ENCODE data around the gene C1orf56.

Gene C1orf56

GRCh38 chr1:151061704-151062103 lies 14.2 kb downstream of the C1orf56 start:
- H3K36me3 ChIP-seq (ENCODE audit: insufficient read depth, insufficient read length, low read length): peaks cover 44% of the 10 kb centered on the region
- H3K4me3 ChIP-seq (ENCODE audit: insufficient read length, low read depth): peak overlapping the region; percentile 90
- no peak for DNase-seq (ENCODE audit: low read depth, low spot score)
- TF ChIP-seq YY1 (IDR thresholded peaks at IDR 0.05; ENCODE audit: insufficient read depth, insufficient read length) (no peak), SUZ12 (IDR thresholded peaks at IDR 0.05; ENCODE audit: extremely low read depth, insufficient read depth, insufficient read length) (no peak), ZNF274 (IDR thresholded peaks at IDR 0.05; ENCODE audit: low read depth, low read length) (no peak)
- H3K4me1 ChIP-seq (ENCODE audit: insufficient read depth, insufficient read length): peaks cover 9% of the 10 kb centered on the region
- H3K9ac ChIP-seq (ENCODE audit: insufficient read length, low read depth): peak overlapping the region; percentile 39
- no peaks in the 10 kb centered on the region for H3K27me3 ChIP-seq (ENCODE audit: insufficient read depth, insufficient read length)
- H3K9me3 ChIP-seq (ENCODE audit: insufficient read depth, low read length): no peaks in the 10 kb centered on the region

DNA sequence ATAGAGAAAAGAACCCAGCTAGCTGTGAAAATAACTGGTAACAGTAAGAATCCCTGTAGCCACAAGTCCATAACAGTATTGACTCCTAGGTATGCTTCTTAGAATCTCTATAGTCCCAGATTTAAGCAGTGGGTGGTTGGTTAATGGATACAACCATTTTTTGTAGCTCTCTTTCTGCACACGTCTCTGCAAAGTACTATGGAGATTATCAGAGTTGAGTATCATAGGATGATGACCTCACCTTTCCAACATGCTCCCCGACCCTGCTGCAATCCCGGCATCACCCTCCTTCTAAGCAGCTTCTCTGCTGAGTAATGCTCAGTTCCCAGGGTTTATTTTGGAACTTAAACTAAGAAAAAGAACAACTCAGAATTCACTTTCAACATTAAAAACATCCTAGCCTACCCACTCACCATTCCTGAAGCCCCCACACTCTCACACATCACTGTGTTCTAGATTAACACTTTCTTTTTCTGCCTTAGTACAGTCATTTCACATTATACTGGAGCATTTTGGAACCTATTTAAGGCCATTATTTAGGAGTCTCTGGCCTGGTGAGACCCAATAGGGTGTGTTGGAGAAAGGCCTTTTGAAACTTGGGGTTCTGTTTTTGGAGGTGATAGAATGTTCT lies 15.3 kb downstream of the C1orf56 start:
- peaks cover 5% of the 10 kb centered on the region for H3K4me1 ChIP-seq (ENCODE audit: insufficient read depth, insufficient read length)

DNA sequence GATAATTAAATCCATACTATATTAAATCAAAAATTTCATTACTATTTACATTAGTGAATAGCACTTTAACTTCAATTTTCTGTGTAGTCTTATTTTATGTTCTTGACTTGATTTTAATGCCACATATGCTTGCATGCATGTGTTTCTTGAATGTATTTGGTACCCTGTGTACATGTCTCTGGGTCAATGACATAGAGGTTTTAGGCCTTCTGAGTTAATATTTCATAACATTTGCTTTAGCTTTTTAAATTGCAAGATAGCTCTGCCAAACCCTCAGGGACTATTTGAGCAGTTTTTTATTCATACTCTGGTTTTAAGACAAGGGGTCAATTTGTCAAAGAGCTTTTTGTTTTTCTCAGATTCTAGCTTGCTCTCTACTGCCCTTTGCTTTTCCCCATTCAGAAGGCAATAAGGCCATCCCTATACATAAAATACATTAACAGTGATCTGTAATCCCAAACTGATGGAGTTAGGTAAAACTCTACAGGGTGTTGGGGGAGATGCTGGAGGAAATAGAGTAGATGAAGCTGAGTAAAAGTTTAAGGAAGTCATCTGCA lies 17.6 kb downstream of the C1orf56 start:
- DNase-seq (ENCODE audit: low read depth, low spot score): no peak
- H3K4me1 ChIP-seq (ENCODE audit: insufficient read depth, insufficient read length): peaks cover 3% of the 10 kb centered on the region
- no peak overlapping the region for H3K9ac ChIP-seq (ENCODE audit: insufficient read length, low read depth)

More for the DNA sequence above, 15.3 kb downstream of the C1orf56 start:
- TF ChIP-seq SUZ12 (IDR thresholded peaks at IDR 0.05; ENCODE audit: extremely low read depth, insufficient read depth, insufficient read length) (no peak), ZNF274 (IDR thresholded peaks at IDR 0.05; ENCODE audit: low read depth, low read length) (no peak), YY1 (IDR thresholded peaks at IDR 0.05; ENCODE audit: insufficient read depth, insufficient read length) (no peak)
- H3K27me3 ChIP-seq (ENCODE audit: insufficient read depth, insufficient read length): no peaks in the 10 kb centered on the region
- DNase-seq (ENCODE audit: low read depth, low spot score): no peak
- no peak overlapping the region for H3K9ac ChIP-seq (ENCODE audit: insufficient read length, low read depth)
- H3K9me3 ChIP-seq (ENCODE audit: insufficient read depth, low read length): no peaks in the 10 kb centered on the region
- peaks cover 45% of the 10 kb centered on the region for H3K36me3 ChIP-seq (ENCODE audit: insufficient read depth, insufficient read length, low read length)
- no peak overlapping the region for H3K4me3 ChIP-seq (ENCODE audit: insufficient read length, low read depth)

DNA sequence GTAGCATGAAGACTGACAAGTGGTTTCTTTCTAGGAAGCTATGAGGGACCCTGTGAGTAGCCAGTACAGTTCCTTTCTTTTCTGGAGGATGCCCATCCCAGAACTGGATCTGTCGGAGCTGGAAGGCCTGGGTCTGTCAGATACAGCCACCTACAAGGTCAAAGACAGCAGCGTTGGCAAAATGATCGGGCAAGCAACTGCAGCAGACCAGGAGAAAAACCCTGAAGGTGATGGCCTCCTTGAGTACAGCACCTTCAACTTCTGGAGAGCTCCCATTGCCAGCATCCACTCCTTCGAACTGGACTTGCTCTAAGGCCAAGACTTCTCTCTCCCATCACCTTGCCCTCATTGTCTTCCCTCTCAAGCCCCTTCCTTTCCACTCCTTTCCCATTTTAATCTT lies 19.6 kb downstream of the C1orf56 start:
- Histone ChIP-seq H3K9ac (ENCODE audit: insufficient read length, low read depth) (no peak overlapping the region), H3K9me3 (ENCODE audit: insufficient read depth, low read length) (no peaks in the 10 kb centered on the region), H3K27me3 (ENCODE audit: insufficient read depth, insufficient read length) (no peaks in the 10 kb centered on the region), H3K4me1 (ENCODE audit: insufficient read depth, insufficient read length) (peaks cover 6% of the 10 kb centered on the region), H3K36me3 (ENCODE audit: insufficient read depth, insufficient read length, low read length) (peaks cover 59% of the 10 kb centered on the region), H3K4me3 (ENCODE audit: insufficient read length, low read depth) (no peak overlapping the region)
- DNase-seq (ENCODE audit: low read depth, low spot score): no peak
- TF ChIP-seq SUZ12 (IDR thresholded peaks at IDR 0.05; ENCODE audit: extremely low read depth, insufficient read depth, insufficient read length) (no peak), ZNF274 (IDR thresholded peaks at IDR 0.05; ENCODE audit: low read depth, low read length) (no peak), YY1 (IDR thresholded peaks at IDR 0.05; ENCODE audit: insufficient read depth, insufficient read length) (no peak)

More for the DNA sequence above, 17.6 kb downstream of the C1orf56 start:
- TF ChIP-seq YY1 (IDR thresholded peaks at IDR 0.05; ENCODE audit: insufficient read depth, insufficient read length): no peak
- no peak for TF ChIP-seq SUZ12 (IDR thresholded peaks at IDR 0.05; ENCODE audit: extremely low read depth, insufficient read depth, insufficient read length)
- no peak for TF ChIP-seq ZNF274 (IDR thresholded peaks at IDR 0.05; ENCODE audit: low read depth, low read length)
- Histone ChIP-seq H3K9me3 (ENCODE audit: insufficient read depth, low read length) (no peaks in the 10 kb centered on the region), H3K27me3 (ENCODE audit: insufficient read depth, insufficient read length) (no peaks in the 10 kb centered on the region), H3K4me3 (ENCODE audit: insufficient read length, low read depth) (no peak overlapping the region), H3K36me3 (ENCODE audit: insufficient read depth, insufficient read length, low read length) (peaks cover 59% of the 10 kb centered on the region)

- H3K36me3 ChIP-seq (ENCODE audit: insufficient read depth, insufficient read length, low read length): peaks cover 48% of the 10 kb centered on the region
- H3K9me3 ChIP-seq (ENCODE audit: insufficient read depth, low read length): no peaks in the 10 kb centered on the region
- peak overlapping the region; percentile 1 for H3K9ac ChIP-seq (ENCODE audit: insufficient read length, low read depth)
- H3K4me1 ChIP-seq (ENCODE audit: insufficient read depth, insufficient read length): peaks cover 6% of the 10 kb centered on the region
- H3K4me3 ChIP-seq (ENCODE audit: insufficient read length, low read depth): no peak overlapping the region
- TF ChIP-seq SUZ12 (IDR thresholded peaks at IDR 0.05; ENCODE audit: extremely low read depth, insufficient read depth, insufficient read length) (no peak), ZNF274 (IDR thresholded peaks at IDR 0.05; ENCODE audit: low read depth, low read length) (no peak), YY1 (IDR thresholded peaks at IDR 0.05; ENCODE audit: insufficient read depth, insufficient read length) (no peak)
- H3K27me3 ChIP-seq (ENCODE audit: insufficient read depth, insufficient read length): no peaks in the 10 kb centered on the region
- DNase-seq (ENCODE audit: low read depth, low spot score): no peak
Observed at GRCh38 chr1:151069103-151069486, 21.5 kb downstream of the C1orf56 start.

DNA sequence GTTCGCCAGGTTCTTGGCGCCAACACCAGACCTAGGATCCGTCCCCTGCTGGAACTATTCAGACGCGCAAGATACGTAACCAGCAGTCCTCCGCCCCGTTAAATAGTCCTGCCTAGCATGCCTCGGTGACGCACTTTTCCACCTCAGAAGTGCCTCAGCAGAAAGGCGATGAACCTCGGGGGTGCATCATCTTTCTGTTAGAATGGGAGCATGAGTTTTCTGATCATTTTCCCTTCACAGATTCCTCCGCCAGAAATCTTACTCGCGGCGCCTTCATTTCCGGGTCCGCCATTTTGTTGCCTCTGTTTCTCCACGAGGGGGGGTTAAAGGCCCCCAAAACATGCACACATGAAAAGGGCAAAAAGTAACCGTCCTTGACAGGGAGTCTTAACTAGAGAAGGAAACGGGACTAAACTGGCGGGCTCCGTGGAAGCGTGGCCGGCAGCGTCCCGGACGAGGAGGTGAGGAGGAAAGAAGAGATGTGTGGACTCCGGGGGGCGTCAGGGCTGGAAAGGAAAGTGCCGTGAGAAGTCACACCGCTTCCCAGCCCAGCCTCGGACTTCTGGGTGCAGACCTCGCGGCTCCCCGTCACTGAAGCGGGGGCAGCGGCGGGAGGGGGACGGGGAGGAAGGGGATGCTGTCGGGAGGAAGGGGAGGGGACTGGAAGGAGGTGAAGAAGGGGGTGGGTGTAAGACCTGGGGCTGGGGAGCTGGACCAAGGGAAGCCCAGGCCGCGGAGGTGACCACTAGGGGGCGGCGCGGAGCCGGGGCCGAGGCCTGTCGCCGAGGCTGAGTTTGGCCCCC lies 23.1 kb downstream of the C1orf56 start, which contains the start of gene GABPB2:
GABPB2 (plus strand) TSS at position 288 of the 803 bp plus-strand sequence. CDS start 17,429 bp downstream, outside the sequence.
- no peaks in the 10 kb centered on the region for H3K27me3 ChIP-seq (ENCODE audit: insufficient read depth, insufficient read length)
- TF ChIP-seq YY1 (IDR thresholded peaks at IDR 0.05; ENCODE audit: insufficient read depth, insufficient read length) (peak; percentile 89), SUZ12 (IDR thresholded peaks at IDR 0.05; ENCODE audit: extremely low read depth, insufficient read depth, insufficient read length) (no peak), ZNF274 (IDR thresholded peaks at IDR 0.05; ENCODE audit: low read depth, low read length) (no peak)
- peaks cover 3% of the 10 kb centered on the region for H3K4me1 ChIP-seq (ENCODE audit: insufficient read depth, insufficient read length)
- peaks cover 42% of the 10 kb centered on the region for H3K36me3 ChIP-seq (ENCODE audit: insufficient read depth, insufficient read length, low read length)
- H3K4me3 ChIP-seq (ENCODE audit: insufficient read length, low read depth): peak within 1 kb of the TSS; percentile 91
- peak; percentile 97 for DNase-seq (ENCODE audit: low read depth, low spot score)
- H3K9ac ChIP-seq (ENCODE audit: insufficient read length, low read depth): peak within 1 kb of the TSS; percentile 97
- no peaks in the 10 kb centered on the region for H3K9me3 ChIP-seq (ENCODE audit: insufficient read depth, low read length)

- DNase-seq (ENCODE audit: low read depth, low spot score): no peak
- Histone ChIP-seq H3K9ac (ENCODE audit: insufficient read length, low read depth) (no peak overlapping the region), H3K36me3 (ENCODE audit: insufficient read depth, insufficient read length, low read length) (peaks cover 29% of the 10 kb centered on the region), H3K4me3 (ENCODE audit: insufficient read length, low read depth) (no peak overlapping the region), H3K4me1 (ENCODE audit: insufficient read depth, insufficient read length) (peaks cover 3% of the 10 kb centered on the region), H3K27me3 (ENCODE audit: insufficient read depth, insufficient read length) (no peaks in the 10 kb centered on the region), H3K9me3 (ENCODE audit: insufficient read depth, low read length) (no peaks in the 10 kb centered on the region)
- TF ChIP-seq YY1 (IDR thresholded peaks at IDR 0.05; ENCODE audit: insufficient read depth, insufficient read length): no peak
- TF ChIP-seq SUZ12 (IDR thresholded peaks at IDR 0.05; ENCODE audit: extremely low read depth, insufficient read depth, insufficient read length): no peak
- no peak for TF ChIP-seq ZNF274 (IDR thresholded peaks at IDR 0.05; ENCODE audit: low read depth, low read length)
Observed at GRCh38 chr1:151072224-151072623, 24.7 kb downstream of the C1orf56 start.
